Measurements from ENCODE around the gene MATR3.

The MATR3 gene

GRCh38 chr5:139368613-139369012 is 75.1 kb downstream of the MATR3 start:
- DNase-seq (ENCODE audit: insufficient read length) (no peak), FAIRE-seq (no peak)
- TF ChIP-seq POLR2A (IDR thresholded peaks at IDR 0.05; ENCODE audit: low read depth, low read length) (no peak), POLR2AphosphoS5 (IDR thresholded peaks at IDR 0.05; ENCODE audit: low read depth, low read length) (no peak)

GRCh38 chr5:139369181-139369580 is 75.6 kb downstream of the MATR3 start:
- FAIRE-seq, result no peak
- no peak for DNase-seq (ENCODE audit: insufficient read length)
- no peak for TF ChIP-seq TAF1 (IDR thresholded peaks at IDR 0.05; ENCODE audit: borderline replicate concordance, low read depth, low read length)
- TF ChIP-seq POLR2A (IDR thresholded peaks at IDR 0.05; ENCODE audit: low read depth, low read length), result no peak
- no peak for TF ChIP-seq POLR2AphosphoS5 (IDR thresholded peaks at IDR 0.05; ENCODE audit: low read depth, low read length)

- FAIRE-seq (no peak), DNase-seq (ENCODE audit: insufficient read length) (no peak)
- TF ChIP-seq POLR2AphosphoS5 (IDR thresholded peaks at IDR 0.05; ENCODE audit: low read depth, low read length), result no peak
- TF ChIP-seq POLR2A (IDR thresholded peaks at IDR 0.05; ENCODE audit: low read depth, low read length), result no peak
- TF ChIP-seq TAF1 (IDR thresholded peaks at IDR 0.05; ENCODE audit: borderline replicate concordance, low read depth, low read length), result no peak
Measured at GRCh38 chr5:139371482-139372435, 78.2 kb downstream of the MATR3 start.

GRCh38 chr5:139374909-139375308 is 81.4 kb downstream of the MATR3 start:
- FAIRE-seq, result no peak
- no peak for DNase-seq (ENCODE audit: insufficient read length)
- no peak for TF ChIP-seq TAF1 (IDR thresholded peaks at IDR 0.05; ENCODE audit: borderline replicate concordance, low read depth, low read length)
- TF ChIP-seq POLR2AphosphoS5 (IDR thresholded peaks at IDR 0.05; ENCODE audit: low read depth, low read length), result no peak
- TF ChIP-seq POLR2A (IDR thresholded peaks at IDR 0.05; ENCODE audit: low read depth, low read length), result no peak

GRCh38 chr5:139376364-139376763 is 82.8 kb downstream of the MATR3 start:
- DNase-seq (ENCODE audit: insufficient read length), result no peak
- TF ChIP-seq TAF1 (IDR thresholded peaks at IDR 0.05; ENCODE audit: borderline replicate concordance, low read depth, low read length) (no peak), POLR2AphosphoS5 (IDR thresholded peaks at IDR 0.05; ENCODE audit: low read depth, low read length) (no peak), POLR2A (IDR thresholded peaks at IDR 0.05; ENCODE audit: low read depth, low read length) (no peak)
- FAIRE-seq, result no peak

GRCh38 chr5:139377226-139377625 is 83.7 kb downstream of the MATR3 start:
- FAIRE-seq, result no peak
- no peak for TF ChIP-seq POLR2AphosphoS5 (IDR thresholded peaks at IDR 0.05; ENCODE audit: low read depth, low read length)
- no peak for TF ChIP-seq POLR2A (IDR thresholded peaks at IDR 0.05; ENCODE audit: low read depth, low read length)
- TF ChIP-seq TAF1 (IDR thresholded peaks at IDR 0.05; ENCODE audit: borderline replicate concordance, low read depth, low read length), result no peak

GRCh38 chr5:139378101-139378825 is 84.7 kb downstream of the MATR3 start:
- no peak for TF ChIP-seq POLR2A (IDR thresholded peaks at IDR 0.05; ENCODE audit: low read depth, low read length)
- DNase-seq (ENCODE audit: insufficient read length) (no peak), FAIRE-seq (no peak)

More at GRCh38 chr5:139377226-139377625, 83.7 kb downstream of the MATR3 start:
- no peak for DNase-seq (ENCODE audit: insufficient read length)

GRCh38 chr5:139378941-139379361 is 85.4 kb downstream of the MATR3 start:
- no peak for TF ChIP-seq POLR2A (IDR thresholded peaks at IDR 0.05; ENCODE audit: low read depth, low read length)
- no peak for TF ChIP-seq POLR2AphosphoS5 (IDR thresholded peaks at IDR 0.05; ENCODE audit: low read depth, low read length)
- TF ChIP-seq TAF1 (IDR thresholded peaks at IDR 0.05; ENCODE audit: borderline replicate concordance, low read depth, low read length), result no peak
- FAIRE-seq (no peak), DNase-seq (ENCODE audit: insufficient read length) (no peak)

- no peak for FAIRE-seq
- no peak for DNase-seq (ENCODE audit: insufficient read length)
- TF ChIP-seq POLR2AphosphoS5 (IDR thresholded peaks at IDR 0.05; ENCODE audit: low read depth, low read length) (no peak), TAF1 (IDR thresholded peaks at IDR 0.05; ENCODE audit: borderline replicate concordance, low read depth, low read length) (no peak), POLR2A (IDR thresholded peaks at IDR 0.05; ENCODE audit: low read depth, low read length) (no peak)
Measured at GRCh38 chr5:139379626-139380449, 86.3 kb downstream of the MATR3 start.

Data from GM12892 (cell line).